ENCODE measurements around the gene ARHGAP26. TPM values are rescaled to one million over a fixed set of nuclear protein-coding genes. Genes with fewer than 3 reads are reported as not detected.

ARHGAP26 gene
- total and polyA plus RNA-seq, 2 donors (not counting 3 experiments of a cell fraction or from before 2014, with no cell fraction given): 3.1 to 16.2 TPM

DNA sequence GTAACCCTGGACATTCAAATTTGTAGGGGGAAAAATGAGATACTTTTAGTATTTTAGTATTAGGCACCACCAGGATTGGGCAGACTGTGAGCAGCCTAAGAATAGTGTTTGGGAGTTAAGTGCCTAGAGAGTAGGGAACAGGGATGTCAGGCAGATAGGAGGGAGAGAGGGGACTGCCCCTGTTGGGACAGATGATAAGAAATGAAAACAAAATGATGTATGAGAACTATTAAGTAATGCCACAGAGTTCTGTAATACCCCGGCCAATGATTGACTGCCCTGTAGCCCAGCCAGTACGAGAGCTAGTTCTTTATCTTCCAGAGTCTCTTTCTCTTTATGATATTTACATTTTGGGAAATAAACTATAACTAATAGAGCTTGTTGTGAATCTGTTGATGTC is 24.4 kb downstream of the ARHGAP26 start:
- ChIA-PET POLR2A (interaction anchor here (0.6 kb wide), 1 partner anchor 23 kb away, joined by 3 read pairs; no protein-coding TSS in a partner anchor), CTCF (interaction anchor here (0.8 to 1.1 kb wide), 3 partner anchors 12 to 72 kb away, joined by 3 read pairs; no protein-coding TSS in a partner anchor)
- H2AFZ ChIP-seq (ENCODE audit: low read depth, low read length): no peak overlapping the region
- dilution Hi-C loops (cut with MboI; ENCODE audit: extremely low pct_ligation_motif_present, low sequenced_read_pairs): no loop called here
- H3K27me3 ChIP-seq (ENCODE audit: control insufficient read depth in 2 of 2, insufficient read depth in 2 of 2, low read length in 2 of 2): no peaks in the 10 kb centered on the region
- FAIRE-seq: no peak
- H3K4me1 ChIP-seq (ENCODE audit: control insufficient read depth, extremely low read depth, insufficient read depth, low read length): no peaks in the 10 kb centered on the region
- no TSS peak for BruUV-seq (replicated peaks)
- no peaks in the 10 kb centered on the region for H3K79me2 ChIP-seq (ENCODE audit: control insufficient read depth, insufficient read depth, low read length)
- no peaks in the 10 kb centered on the region for H4K20me1 ChIP-seq (replicated peaks; ENCODE audit: control insufficient read depth, extremely low read depth, insufficient read depth, low read length)
- no peak overlapping the region for H3K27ac ChIP-seq (ENCODE audit: insufficient read depth, low read depth, low read length)
- DNase-seq (ENCODE audit: low read depth, low spot score): no peak
- H3K9ac ChIP-seq (replicated peaks; ENCODE audit: extremely low read depth, insufficient read depth, low read length): no peak overlapping the region
- H3K36me3 ChIP-seq (ENCODE audit: control insufficient read depth in 2 of 2, extremely low read depth in 1 of 2, insufficient read depth in 2 of 2, low read length in 2 of 2): no peaks in the 10 kb centered on the region
- no peaks in the 10 kb centered on the region for H3K9me3 ChIP-seq (replicated peaks; ENCODE audit: control insufficient read depth, insufficient read depth, low read length)
- intact Hi-C loops (cut with micrococcal nuclease): no loop called here
- no peak overlapping the region for H3K4me2 ChIP-seq (ENCODE audit: insufficient read depth, low read length)
- H3K9me1 ChIP-seq (replicated peaks; ENCODE audit: control insufficient read depth, extremely low read depth, insufficient read depth, low read length): no peaks in the 10 kb centered on the region
- no peak overlapping the region for H3K4me3 ChIP-seq (replicated peaks in 1 of 3; ENCODE audit: insufficient read depth in 1 of 3, low read depth in 1 of 3, low read length in 3 of 3)
- TF ChIP-seq GATA2 (IDR thresholded peaks at IDR 0.05; ENCODE audit: insufficient read depth, insufficient read length, low read depth, low read length) (no peak), POLR2A (IDR thresholded peaks at IDR 0.05; ENCODE audit: low read depth, low read length) (no peak), FOS (IDR thresholded peaks at IDR 0.05; ENCODE audit: borderline replicate concordance, insufficient read depth, low read length) (no peak)

DNA sequence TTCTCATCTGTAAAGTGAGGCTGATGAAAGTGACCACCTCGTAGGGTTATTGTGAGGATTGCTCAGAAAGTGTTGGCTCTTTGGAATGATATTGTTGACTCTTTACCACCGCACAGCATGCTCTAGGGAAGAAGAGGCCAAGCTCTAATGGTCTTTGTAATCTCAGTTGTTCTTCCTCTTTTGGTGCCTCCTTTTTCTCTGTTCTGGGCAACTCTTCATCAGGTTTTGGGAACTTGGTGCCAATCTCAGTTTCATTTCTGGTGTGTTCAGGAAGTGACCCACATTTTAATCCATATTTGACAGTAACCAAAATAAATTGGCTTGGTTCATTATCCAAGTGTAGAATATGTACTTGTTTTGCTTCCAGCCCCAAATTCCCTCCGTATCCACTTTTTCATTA is 25.1 kb downstream of the ARHGAP26 start:
- H3K9me3 ChIP-seq (replicated peaks; ENCODE audit: control insufficient read depth, insufficient read depth, low read length): no peaks in the 10 kb centered on the region
- no peak overlapping the region for H3K9ac ChIP-seq (replicated peaks; ENCODE audit: extremely low read depth, insufficient read depth, low read length)
- dilution Hi-C loops (cut with MboI; ENCODE audit: extremely low pct_ligation_motif_present, low sequenced_read_pairs): no loop called here
- H3K4me2 ChIP-seq (ENCODE audit: insufficient read depth, low read length): no peak overlapping the region
- no peaks in the 10 kb centered on the region for H3K36me3 ChIP-seq (ENCODE audit: control insufficient read depth in 2 of 2, extremely low read depth in 1 of 2, insufficient read depth in 2 of 2, low read length in 2 of 2)
- H3K4me1 ChIP-seq (ENCODE audit: control insufficient read depth, extremely low read depth, insufficient read depth, low read length): no peaks in the 10 kb centered on the region
- H3K9me1 ChIP-seq (replicated peaks; ENCODE audit: control insufficient read depth, extremely low read depth, insufficient read depth, low read length): no peaks in the 10 kb centered on the region
- FAIRE-seq (no peak), DNase-seq (ENCODE audit: low read depth, low spot score) (no peak)
- no peak overlapping the region for H3K4me3 ChIP-seq (replicated peaks in 1 of 3; ENCODE audit: insufficient read depth in 1 of 3, low read depth in 1 of 3, low read length in 3 of 3)
- H4K20me1 ChIP-seq (replicated peaks; ENCODE audit: control insufficient read depth, extremely low read depth, insufficient read depth, low read length): no peaks in the 10 kb centered on the region
- ChIA-PET POLR2A (no interaction called here), CTCF (interaction anchor here (0.9 to 1.1 kb wide), 2 partner anchors 16 to 72 kb away, joined by 3 read pairs; no protein-coding TSS in a partner anchor)
- intact Hi-C loops (cut with micrococcal nuclease): no loop called here
- no peaks in the 10 kb centered on the region for H3K79me2 ChIP-seq (ENCODE audit: control insufficient read depth, insufficient read depth, low read length)
- no peak for TF ChIP-seq POLR2AphosphoS5 (IDR thresholded peaks at IDR 0.05; ENCODE audit: insufficient read depth, low read depth, low read length)
- no peak for TF ChIP-seq GATA2 (IDR thresholded peaks at IDR 0.05; ENCODE audit: insufficient read depth, insufficient read length, low read depth, low read length)
- TF ChIP-seq, protein P1, sequence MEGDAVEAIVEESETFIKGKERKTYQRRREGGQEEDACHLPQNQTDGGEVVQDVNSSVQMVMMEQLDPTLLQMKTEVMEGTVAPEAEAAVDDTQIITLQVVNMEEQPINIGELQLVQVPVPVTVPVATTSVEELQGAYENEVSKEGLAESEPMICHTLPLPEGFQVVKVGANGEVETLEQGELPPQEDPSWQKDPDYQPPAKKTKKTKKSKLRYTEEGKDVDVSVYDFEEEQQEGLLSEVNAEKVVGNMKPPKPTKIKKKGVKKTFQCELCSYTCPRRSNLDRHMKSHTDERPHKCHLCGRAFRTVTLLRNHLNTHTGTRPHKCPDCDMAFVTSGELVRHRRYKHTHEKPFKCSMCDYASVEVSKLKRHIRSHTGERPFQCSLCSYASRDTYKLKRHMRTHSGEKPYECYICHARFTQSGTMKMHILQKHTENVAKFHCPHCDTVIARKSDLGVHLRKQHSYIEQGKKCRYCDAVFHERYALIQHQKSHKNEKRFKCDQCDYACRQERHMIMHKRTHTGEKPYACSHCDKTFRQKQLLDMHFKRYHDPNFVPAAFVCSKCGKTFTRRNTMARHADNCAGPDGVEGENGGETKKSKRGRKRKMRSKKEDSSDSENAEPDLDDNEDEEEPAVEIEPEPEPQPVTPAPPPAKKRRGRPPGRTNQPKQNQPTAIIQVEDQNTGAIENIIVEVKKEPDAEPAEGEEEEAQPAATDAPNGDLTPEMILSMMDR (IDR thresholded peaks at IDR 0.05; ENCODE audit: extremely low read depth in 1 of 2, insufficient read depth in 1 of 2, low read depth in 1 of 2, low read length in 2 of 2): no peak
- TF ChIP-seq FOS (IDR thresholded peaks at IDR 0.05; ENCODE audit: borderline replicate concordance, insufficient read depth, low read length): no peak
- no peak for TF ChIP-seq JUN (IDR thresholded peaks at IDR 0.05; ENCODE audit: borderline replicate concordance, insufficient read depth, insufficient read length, low read depth)
- no peak for TF ChIP-seq POLR2A (IDR thresholded peaks at IDR 0.05; ENCODE audit: low read depth, low read length)
- TF ChIP-seq EZH2 (IDR thresholded peaks at IDR 0.05; ENCODE audit: borderline replicate concordance, low read depth, low read length, severe bottlenecking): no peak
- TF ChIP-seq MAX (IDR thresholded peaks at IDR 0.05; ENCODE audit: insufficient read depth, insufficient read length): no peak
- TF ChIP-seq MYC (IDR thresholded peaks at IDR 0.05; ENCODE audit: low read depth, low read length): no peak
- no TSS peak for BruUV-seq (replicated peaks)
- no peak overlapping the region for H2AFZ ChIP-seq (ENCODE audit: low read depth, low read length)
- H3K27me3 ChIP-seq (ENCODE audit: control insufficient read depth in 2 of 2, insufficient read depth in 2 of 2, low read length in 2 of 2): no peaks in the 10 kb centered on the region
- H3K27ac ChIP-seq (ENCODE audit: insufficient read depth, low read depth, low read length): no peak overlapping the region
